HepG2 (cell line): Measurements from ENCODE around the gene HAO2.

Experiments used
- ADNP ChIP-seq: sonication (generic); formaldehyde crosslinking; IDR thresholded peaks from 2 replicates; pipeline ENCODE4 v1.4.0; 2020; ENCODE audit warnings: missing genetic modification reagents
- CTCF ChIP-seq: sonication (generic); formaldehyde crosslinking; IDR thresholded peaks from 2 replicates; pipeline ENCODE4 v1.5.0; 2020; ENCODE audit warnings: mild to moderate bottlenecking, missing genetic modification reagents, moderate library complexity
- ETS1 ChIP-seq: sonication (generic); formaldehyde crosslinking; IDR thresholded peaks from 2 replicates; pipeline ENCODE4 v1.4.0; 2020; ENCODE audit warnings: missing genetic modification reagents
- ETV5 ChIP-seq: IDR thresholded peaks from 2 replicates; pipeline ENCODE4 v1.6.1; 2018; ENCODE audit warnings: missing biosample characterization, missing genetic modification reagents, inconsistent platforms, borderline replicate concordance
- EZH2 ChIP-seq: conservative IDR thresholded peaks from 2 replicates; pipeline ENCODE4 v1.6.1; 2012; ENCODE audit warnings: mild to moderate bottlenecking, low read depth, low read length, moderate library complexity
- FOXJ3 ChIP-seq: sonication (generic); formaldehyde crosslinking; IDR thresholded peaks from 2 replicates; pipeline ENCODE4 v1.4.0; 2020; ENCODE audit warnings: missing genetic modification reagents, mild to moderate bottlenecking, borderline replicate concordance
- HNF4G ChIP-seq, 2 experiments: sonication (generic) in 1 of 2; formaldehyde crosslinking in 1 of 2; IDR thresholded peaks; 2 replicates each; pipeline versions ENCODE4 v1.4.0 to v1.6.1; 2011 to 2020; ENCODE audit warnings: borderline replicate concordance in 2 of 2, low read depth in 2 of 2, mild to moderate bottlenecking in 2 of 2, low read length in 1 of 2, missing genetic modification reagents in 1 of 2, moderate library complexity in 1 of 2
- HOXD1 ChIP-seq: sonication (generic); formaldehyde crosslinking; IDR thresholded peaks from 2 replicates; pipeline ENCODE4 v1.5.0; 2020; ENCODE audit warnings: missing genetic modification reagents
- KAT7 ChIP-seq: IDR thresholded peaks from 2 replicates; pipeline ENCODE4 v1.6.1; 2018; ENCODE audit warnings: borderline replicate concordance, missing compliant biosample characterization
- ZNF136 ChIP-seq: sonication (generic); formaldehyde crosslinking; IDR thresholded peaks from 2 replicates; pipeline ENCODE4 v1.8.1; 2022; ENCODE audit warnings: low read depth, mild to moderate bottlenecking, moderate library complexity, missing genetic modification reagents
- TF ChIP-seq, protein P1 (sequence below): sonication (generic); formaldehyde crosslinking; IDR thresholded peaks from 2 replicates; pipeline ENCODE4 v1.4.0; 2020; ENCODE audit warnings: missing genetic modification reagents
- TF ChIP-seq, protein P2 (sequence below): IDR thresholded peaks from 2 replicates; pipeline ENCODE4 v1.6.1; 2012; ENCODE audit warnings: inconsistent platforms

GRCh38 chr1:119375366-119375765, 6.8 kb downstream of the HAO2 start:
- TF ChIP-seq CTCF (CRISPR knock-in tag) = no peak
- TF ChIP-seq ETS1 = no peak
- no peak for TF ChIP-seq ZNF136
- no peak for TF ChIP-seq EZH2
- TF ChIP-seq HNF4G (IDR thresholded peaks at IDR 0.05; ENCODE audit: borderline replicate concordance, low read depth, low read length) = no peak
- TF ChIP-seq HNF4G (CRISPR knock-in tag; IDR thresholded peaks at IDR 0.05; ENCODE audit: borderline replicate concordance, low read depth) = no peak
- TF ChIP-seq ETV5 (CRISPR knock-in tag) = no peak
- TF ChIP-seq HOXD1 = no peak
- TF ChIP-seq FOXJ3 (CRISPR knock-in tag) = no peak
- TF ChIP-seq KAT7 (CRISPR knock-in tag) = no peak
- TF ChIP-seq ADNP (CRISPR knock-in tag) = no peak
- TF ChIP-seq, protein P1, sequence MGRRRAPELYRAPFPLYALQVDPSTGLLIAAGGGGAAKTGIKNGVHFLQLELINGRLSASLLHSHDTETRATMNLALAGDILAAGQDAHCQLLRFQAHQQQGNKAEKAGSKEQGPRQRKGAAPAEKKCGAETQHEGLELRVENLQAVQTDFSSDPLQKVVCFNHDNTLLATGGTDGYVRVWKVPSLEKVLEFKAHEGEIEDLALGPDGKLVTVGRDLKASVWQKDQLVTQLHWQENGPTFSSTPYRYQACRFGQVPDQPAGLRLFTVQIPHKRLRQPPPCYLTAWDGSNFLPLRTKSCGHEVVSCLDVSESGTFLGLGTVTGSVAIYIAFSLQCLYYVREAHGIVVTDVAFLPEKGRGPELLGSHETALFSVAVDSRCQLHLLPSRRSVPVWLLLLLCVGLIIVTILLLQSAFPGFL = no peak
- TF ChIP-seq, protein P2, sequence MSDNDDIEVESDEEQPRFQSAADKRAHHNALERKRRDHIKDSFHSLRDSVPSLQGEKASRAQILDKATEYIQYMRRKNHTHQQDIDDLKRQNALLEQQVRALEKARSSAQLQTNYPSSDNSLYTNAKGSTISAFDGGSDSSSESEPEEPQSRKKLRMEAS = no peak
